HEK293T (cell line): ENCODE measurements around the gene HTT-AS.
A peak's percentile ranks its signal among the peaks of the same experiment; 100 is the strongest.
"Not testable (repeated sequence)": the region's sequence is repeated elsewhere in the genome, so short reads cannot be mapped to it uniquely, and the experiment has no call there.

ENCODE experiments used
- CTCF ChIA-PET: fragments of 350-600 bp; formaldehyde crosslinking; extraction: SDS; loops from one replicate; lab custom pipeline; 2021; ENCODE audit warnings: antibody characterized with exemption, inconsistent platforms; lab: Yijun Ruan, JAX
- POLR2A ChIA-PET: fragments of 350-600 bp; formaldehyde crosslinking; extraction: SDS; loops from one replicate; lab custom pipeline; 2020; ENCODE audit warnings: antibody characterized with exemption, inconsistent platforms; lab: Yijun Ruan, JAX
- DNase-seq: peaks from one replicate; pipeline ENCODE4 v3.0.0; 2012; ENCODE audit warnings: mixed read lengths; ENCODE audit errors: extremely low spot score
- ARNT ChIP-seq: fragments of 450-650 bp; IDR thresholded peaks from 2 replicates; pipeline ENCODE4 v1.6.1; 2017; ENCODE audit warnings: mild to moderate bottlenecking
- BHLHE40 ChIP-seq: fragments of 450-650 bp; IDR thresholded peaks from 2 replicates; pipeline ENCODE4 v1.6.1; 2016; ENCODE audit warnings: mild to moderate bottlenecking, moderate library complexity, borderline replicate concordance
- CTBP1 ChIP-seq: fragments of 450-650 bp; IDR thresholded peaks from 2 replicates; pipeline ENCODE4 v1.6.1; 2016; ENCODE audit warnings: borderline replicate concordance
- ELF4 ChIP-seq: fragments of 450-650 bp; IDR thresholded peaks from 2 replicates; pipeline ENCODE4 v1.6.1; 2017; ENCODE audit warnings: antibody characterized with exemption
- FOXA1 ChIP-seq: fragments of 450-650 bp; IDR thresholded peaks from 2 replicates; pipeline ENCODE4 v1.6.1; 2016; ENCODE audit warnings: mild to moderate bottlenecking
- FOXK2 ChIP-seq: fragments of 450-650 bp; IDR thresholded peaks from 2 replicates; pipeline ENCODE4 v1.6.1; 2016; ENCODE audit warnings: mild to moderate bottlenecking
- FOXM1 ChIP-seq: fragments of 450-650 bp; IDR thresholded peaks from 2 replicates; pipeline ENCODE4 v1.6.1; 2017; ENCODE audit warnings: mild to moderate bottlenecking, borderline replicate concordance
- HDGF ChIP-seq: fragments of 450-650 bp; IDR thresholded peaks from 2 replicates; pipeline ENCODE4 v1.6.1; 2017; ENCODE audit warnings: antibody characterized with exemption, borderline replicate concordance
- L3MBTL2 ChIP-seq: fragments of 450-650 bp; conservative IDR thresholded peaks from 2 replicates; pipeline ENCODE4 v1.6.1; 2016; ENCODE audit warnings: mild to moderate bottlenecking
- LEF1 ChIP-seq: fragments of 450-650 bp; IDR thresholded peaks from 2 replicates; pipeline ENCODE4 v1.6.1; 2017; ENCODE audit warnings: mild to moderate bottlenecking, borderline replicate concordance
- NFRKB ChIP-seq: fragments of 450-650 bp; IDR thresholded peaks from 2 replicates; pipeline ENCODE4 v1.6.1; 2016; ENCODE audit warnings: mild to moderate bottlenecking, moderate library complexity
- PKNOX1 ChIP-seq: fragments of 450-650 bp; IDR thresholded peaks from 2 replicates; pipeline ENCODE4 v1.6.1; 2016
- SP1 ChIP-seq: fragments of 450-650 bp; IDR thresholded peaks from 2 replicates; pipeline ENCODE4 v1.6.1; 2017
- SUZ12 ChIP-seq: fragments of 450-650 bp; IDR thresholded peaks from 2 replicates; pipeline ENCODE4 v1.6.1; 2016; ENCODE audit warnings: mild to moderate bottlenecking
- TARDBP ChIP-seq: fragments of 450-650 bp; IDR thresholded peaks from 2 replicates; pipeline ENCODE4 v1.6.1; 2016
- ZNF384 ChIP-seq: fragments of 450-650 bp; IDR thresholded peaks from 2 replicates; pipeline ENCODE4 v1.6.1; 2016

HTT-AS gene

DNA sequence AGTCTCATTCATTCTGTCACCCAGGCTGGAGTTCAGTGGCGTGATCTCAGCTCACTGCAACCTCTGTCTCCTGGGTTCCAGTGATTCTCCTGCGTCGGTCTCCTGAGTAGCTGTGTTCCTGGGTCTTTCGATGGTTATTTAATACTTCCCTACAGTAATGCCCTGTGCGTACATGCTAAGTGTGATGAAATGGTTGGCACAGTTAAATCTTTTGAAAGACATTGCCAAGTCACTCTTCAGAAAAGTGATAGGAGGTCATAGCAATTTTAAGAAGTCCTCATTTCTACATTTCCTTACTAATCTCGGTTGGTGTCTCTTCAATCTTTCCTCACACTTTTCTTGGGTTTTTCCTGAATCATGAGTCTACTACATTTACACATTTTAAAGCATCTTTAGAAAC is 14.4 kb downstream of the HTT-AS start:
- no peak for TF ChIP-seq FOXM1
- no peak for TF ChIP-seq ZNF384
- no peak for TF ChIP-seq FOXA1
- TF ChIP-seq SP1 = no peak
- TF ChIP-seq ELF4 = no peak
- TF ChIP-seq HDGF = no peak
- no peak for TF ChIP-seq FOXK2
- no peak for TF ChIP-seq TARDBP
- TF ChIP-seq L3MBTL2 = no peak
- no peak for TF ChIP-seq SUZ12
- TF ChIP-seq ARNT = no peak
- no peak for TF ChIP-seq LEF1
- TF ChIP-seq PKNOX1 = no peak
- TF ChIP-seq NFRKB = no peak
- TF ChIP-seq CTBP1 = no peak
- no peak for TF ChIP-seq BHLHE40
- ChIA-PET CTCF (no interaction called here), POLR2A (no interaction called here)
- DNase-seq = no peak

- TF ChIP-seq BHLHE40 = no peak
- no peak for TF ChIP-seq HDGF
- TF ChIP-seq SUZ12 = no peak
- TF ChIP-seq ELF4 = no peak
- TF ChIP-seq L3MBTL2 = no peak
- TF ChIP-seq CTBP1 = no peak
- no peak for TF ChIP-seq ARNT
- no peak for TF ChIP-seq TARDBP
- no peak for TF ChIP-seq FOXK2
- TF ChIP-seq ZNF384 = no peak
- no peak for TF ChIP-seq FOXA1
- TF ChIP-seq SP1 = no peak
- no peak for TF ChIP-seq FOXM1
- no peak for TF ChIP-seq PKNOX1
- no peak for TF ChIP-seq NFRKB
- no peak for TF ChIP-seq LEF1
- DNase-seq = no peak
- ChIA-PET CTCF (no interaction called here), POLR2A (interaction anchor here (0.6 kb wide), 1 partner anchor 1158 kb away, joined by 3 read pairs; no protein-coding TSS in a partner anchor)
Measured at GRCh38 chr4:3054169-3054759, 20.1 kb downstream of the HTT-AS start.

DNA sequence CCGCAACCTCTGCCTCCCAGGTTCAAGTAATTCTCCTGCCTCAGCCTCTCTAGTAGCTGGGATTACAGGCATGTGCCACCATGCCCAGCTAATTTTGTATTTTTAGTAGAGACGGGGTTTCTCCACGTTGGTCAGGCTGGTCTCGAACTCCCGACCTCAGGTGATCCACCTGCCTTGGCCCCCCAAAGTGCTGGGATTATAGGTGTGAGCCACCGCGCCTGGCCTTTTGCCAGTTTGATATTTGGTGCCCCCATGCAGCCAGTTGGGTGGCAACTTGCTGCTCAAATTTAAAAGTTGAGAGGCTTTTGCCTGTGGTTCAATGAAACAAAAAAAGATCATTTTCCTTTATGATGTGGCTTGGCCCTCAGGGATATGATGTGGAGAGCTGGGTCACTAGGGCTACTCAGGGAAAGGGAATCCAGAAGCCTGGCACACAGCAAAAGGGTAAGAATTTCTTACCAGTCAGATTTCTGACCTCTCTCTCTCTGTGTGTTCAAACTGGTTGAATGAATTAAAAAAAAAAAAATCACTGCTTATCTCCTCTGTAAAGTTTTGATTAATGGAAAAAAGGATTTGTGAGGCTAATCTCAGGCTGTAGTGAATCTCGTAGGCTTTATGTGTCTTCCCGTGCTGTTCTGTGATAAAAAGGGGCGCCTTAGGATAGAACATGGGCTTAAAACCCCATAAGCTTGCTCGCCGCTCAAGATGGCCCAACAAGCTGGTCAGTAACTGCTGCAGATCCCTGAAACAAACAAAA is 23.0 kb downstream of the HTT-AS start:
- DNase-seq, POLR2A ChIA-PET, CTCF ChIA-PET: not testable (repeated sequence)

DNA sequence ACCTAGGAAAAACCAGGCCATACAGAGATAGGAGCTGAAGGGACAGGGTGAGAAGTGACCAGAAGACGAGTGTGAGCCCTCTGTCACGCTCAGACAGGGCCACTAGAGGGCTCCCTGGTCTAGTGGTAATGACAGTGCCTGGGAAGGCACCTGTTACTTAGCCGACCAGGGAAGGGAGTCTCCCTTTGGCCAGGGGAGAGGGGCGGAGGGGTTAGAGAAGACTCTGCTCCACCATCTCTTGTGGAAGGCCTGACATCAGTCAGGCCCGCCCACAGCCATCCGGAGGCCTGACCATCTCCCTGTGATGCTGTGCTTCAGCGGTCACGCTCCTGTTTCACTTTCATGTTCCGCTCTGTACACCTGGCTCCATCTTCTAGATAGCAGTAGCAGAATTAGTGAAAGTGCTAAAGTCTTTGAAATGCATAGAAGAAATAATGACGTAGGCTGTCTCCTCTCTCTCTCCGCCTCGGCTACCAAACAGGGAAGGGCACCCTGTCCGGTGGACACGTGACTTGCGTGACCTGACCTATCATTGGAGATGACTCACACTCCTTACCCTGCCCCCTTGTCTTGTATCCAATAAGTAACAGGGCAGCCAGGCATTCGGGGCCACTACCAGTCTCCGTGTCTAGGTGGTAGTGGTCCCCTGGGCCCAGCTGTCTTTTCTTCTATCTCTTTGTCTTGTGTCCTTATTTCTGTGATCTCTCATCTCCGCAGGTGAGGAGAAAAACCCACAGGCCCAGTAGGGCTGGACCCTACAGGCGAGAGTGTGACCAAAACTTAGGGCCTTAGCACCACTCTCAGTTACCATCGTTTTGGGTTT is 26.7 kb downstream of the HTT-AS start:
- ChIA-PET CTCF (interaction anchor here (0.6 to 1.6 kb wide), 4 partner anchors 10 to 450 kb away, joined by 3 to 4 read pairs (median 3); no protein-coding TSS in a partner anchor), POLR2A (no interaction called here)
- peak; percentile 62 for DNase-seq
- TF ChIP-seq ZNF384 (no peak), TARDBP (no peak), LEF1 (no peak), FOXK2 (no peak), CTBP1 (no peak), HDGF (no peak), ARNT (no peak), PKNOX1 (no peak), SP1 (no peak), ELF4 (no peak), FOXM1 (no peak), NFRKB (no peak), L3MBTL2 (no peak), BHLHE40 (no peak), SUZ12 (no peak)

GRCh38 chr4:3046623-3047022 is 27.7 kb downstream of the HTT-AS start:
- TF ChIP-seq TARDBP (no peak), SUZ12 (no peak), CTBP1 (no peak), HDGF (no peak)
- ChIA-PET POLR2A (no interaction called here), CTCF (interaction anchor here (0.6 to 1.6 kb wide), 4 partner anchors 9 to 449 kb away, joined by 3 to 4 read pairs (median 3); no protein-coding TSS in a partner anchor)
- no peak for DNase-seq
